WTC11 (cell line): ENCODE data around the gene CLPSL1. TPM values are rescaled to one million over a fixed set of nuclear protein-coding genes. Genes with fewer than 3 reads are reported as not detected.
A peak's percentile ranks its signal among the peaks of the same experiment; 100 is the strongest.

ENCODE experiments used
- ATAC-seq: fragments of 200-7000 bp; cut with Tn5 transposase; 2 replicates; pipeline ENCODE4 v1.10.0; 2021; ENCODE audit warnings: mild to moderate bottlenecking, moderate library complexity
- CTCF ChIA-PET: fragments of 300-600 bp; sonication (Branson Sonifier 250); formaldehyde crosslinking; loops from one replicate; lab custom pipeline; 2021; ENCODE audit warnings: antibody characterized with exemption; lab: Charles Lee
- POLR2A ChIA-PET: fragments of 350-600 bp; sonication (Branson Sonifier 250); formaldehyde crosslinking; loops from one replicate; lab custom pipeline; 2021; ENCODE audit warnings: antibody characterized with exemption; lab: Charles Lee
- DNase-seq: peaks from one replicate; pipeline ENCODE4 v3.0.0; 2021; ENCODE audit warnings: low spot score
- H3K27ac Mint-ChIP-seq: 2 replicates; pipeline ENCODE4 v1.8.0; 2021; ENCODE audit warnings: mixed read lengths
- H3K27me3 Mint-ChIP-seq: 2 replicates; pipeline ENCODE4 v1.8.0; 2021; ENCODE audit warnings: low read depth, mild to moderate bottlenecking, moderate library complexity, mixed read lengths
- H3K36me3 Mint-ChIP-seq: 2 replicates; pipeline ENCODE4 v1.8.0; 2021; ENCODE audit warnings: mixed read lengths
- H3K4me1 Mint-ChIP-seq: 2 replicates; pipeline ENCODE4 v1.8.0; 2022; ENCODE audit warnings: mixed read lengths
- H3K4me3 Mint-ChIP-seq: 2 replicates; pipeline ENCODE4 v1.8.0; 2021; ENCODE audit warnings: mild to moderate bottlenecking, moderate library complexity, mixed read lengths
- H3K9me3 Mint-ChIP-seq: 2 replicates; pipeline ENCODE4 v1.8.0; 2021; ENCODE audit warnings: mixed read lengths
- ATF2 ChIP-seq: sonication (generic); formaldehyde crosslinking; IDR thresholded peaks from 2 replicates; pipeline ENCODE4 v1.8.1; 2022; ENCODE audit warnings: low read depth, missing genetic modification reagents, borderline replicate concordance
- ATF6 ChIP-seq: sonication (generic); formaldehyde crosslinking; IDR thresholded peaks from 2 replicates; pipeline ENCODE4 v1.8.1; 2023; ENCODE audit warnings: mild to moderate bottlenecking, missing genetic modification reagents
- CTCF ChIP-seq: fragments of 200-600 bp; IDR thresholded peaks from 2 replicates; pipeline ENCODE4 v1.8.0; 2022; ENCODE audit warnings: antibody characterized with exemption
- E2F4 ChIP-seq: sonication (generic); formaldehyde crosslinking; IDR thresholded peaks from 2 replicates; pipeline ENCODE4 v1.8.1; 2022; ENCODE audit warnings: low read depth, mild to moderate bottlenecking, moderate library complexity, missing genetic modification reagents, borderline replicate concordance
- EMX1 ChIP-seq: fragments of 250-450 bp; sonication (Bioruptor Pico); IDR thresholded peaks from 2 replicates; pipeline ENCODE4 v1.8.0; 2021; ENCODE audit warnings: mild to moderate bottlenecking
- FOXP1 ChIP-seq: sonication (generic); formaldehyde crosslinking; IDR thresholded peaks from 2 replicates; pipeline ENCODE4 v1.8.0; 2022; ENCODE audit warnings: missing genetic modification reagents, mild to moderate bottlenecking, moderate library complexity, borderline replicate concordance
- FOXP4 ChIP-seq: sonication (generic); formaldehyde crosslinking; IDR thresholded peaks from 2 replicates; pipeline ENCODE4 v1.8.0; 2022; ENCODE audit warnings: mild to moderate bottlenecking, missing genetic modification reagents
- GABPB1 ChIP-seq: sonication (generic); formaldehyde crosslinking; IDR thresholded peaks from 2 replicates; pipeline ENCODE4 v1.8.1; 2023; ENCODE audit warnings: mild to moderate bottlenecking, missing genetic modification reagents
- JAZF1 ChIP-seq: fragments of 250-450 bp; sonication (Bioruptor Pico); IDR thresholded peaks from 2 replicates; pipeline ENCODE4 v1.9.0; 2021; ENCODE audit warnings: moderate library complexity, mild to moderate bottlenecking, inconsistent platforms
- MAX ChIP-seq: sonication (generic); formaldehyde crosslinking; IDR thresholded peaks from 2 replicates; pipeline ENCODE4 v1.8.0; 2022; ENCODE audit warnings: mild to moderate bottlenecking, missing genetic modification reagents
- NR1H2 ChIP-seq: sonication (generic); formaldehyde crosslinking; IDR thresholded peaks from 2 replicates; pipeline ENCODE4 v1.9.0; 2021; ENCODE audit warnings: mild to moderate bottlenecking, moderate library complexity, missing genetic modification reagents
- OVOL2 ChIP-seq: fragments of 250-450 bp; sonication (Bioruptor Pico); IDR thresholded peaks from 2 replicates; pipeline ENCODE4 v1.9.0; 2021; ENCODE audit warnings: mild to moderate bottlenecking, borderline replicate concordance
- PREB ChIP-seq: sonication (generic); formaldehyde crosslinking; IDR thresholded peaks from 2 replicates; pipeline ENCODE4 v1.8.1; 2022; ENCODE audit warnings: mild to moderate bottlenecking, missing genetic modification reagents, moderate library complexity, borderline replicate concordance
- TP53 ChIP-seq: sonication (generic); formaldehyde crosslinking; IDR thresholded peaks from 2 replicates; pipeline ENCODE4 v1.8.1; 2023; ENCODE audit warnings: mild to moderate bottlenecking, missing genetic modification reagents
- ZMAT4 ChIP-seq: fragments of 250-450 bp; sonication (Bioruptor Pico); IDR thresholded peaks from 2 replicates; pipeline ENCODE4 v1.9.0; 2021; ENCODE audit warnings: mild to moderate bottlenecking
- ZNF138 ChIP-seq: sonication (generic); formaldehyde crosslinking; conservative IDR thresholded peaks from 2 replicates; pipeline ENCODE4 v1.8.1; 2022; ENCODE audit warnings: mild to moderate bottlenecking, moderate library complexity, missing genetic modification reagents
- ZNF512 ChIP-seq: sonication (generic); formaldehyde crosslinking; IDR thresholded peaks from 2 replicates; pipeline ENCODE4 v1.8.1; 2022; ENCODE audit warnings: missing genetic modification reagents, borderline replicate concordance
- total RNA-seq: library from RNA; stranded (reverse); gene quantifications from 3 replicates; pipeline ENCODE4 v1.2.3, GENCODE V29; 2021

CLPSL1 gene
- total RNA-seq, 1 experiment from 2014 or later: 0.42 TPM

- ChIA-PET CTCF (interaction anchor here (0.6 to 5.6 kb wide), 51 partner anchors 9 to 626 kb away, joined by 3 to 86 read pairs (median 5); partner anchors contain the start of genes FANCE and FKBP5), POLR2A (interaction anchor here (1.0 kb wide), 2 partner anchors 9 to 27 kb away, joined by 3 to 4 read pairs; no protein-coding TSS in a partner anchor)
- Mint-ChIP-seq H3K27ac (no peak within 1 kb of the TSS), H3K4me1 (peaks cover 73% of the 10 kb centered on the region), H3K27me3 (peaks cover 7% of the 10 kb centered on the region), H3K36me3 (no peaks in the 10 kb centered on the region), H3K4me3 (no peak within 1 kb of the TSS), H3K9me3 (no peaks in the 10 kb centered on the region)
- ATAC-seq: no peak
- DNase-seq: no peak
- no peak for TF ChIP-seq E2F4 (CRISPR knock-in tag)
- no peak for TF ChIP-seq ATF6 (CRISPR knock-in tag)
- no peak for TF ChIP-seq FOXP4
- TF ChIP-seq CTCF: no peak; the same call in 1 of the 2 replicates
- TF ChIP-seq JAZF1: no peak
- no peak for TF ChIP-seq ZNF512 (CRISPR knock-in tag)
- peak; percentile 15; the same call in 1 of the 2 replicates for TF ChIP-seq MAX (CRISPR knock-in tag)
- no peak for TF ChIP-seq TP53 (CRISPR knock-in tag)
Measured at GRCh38 chr6:35736982-35737412, 43.8 kb upstream of the CLPSL1 start, which contains the start of gene ARMC12. Gene ARMC12, plus strand, starts transcription at chr6:35737032. Its CDS starts 77 bp downstream, at chr6:35737109.

GRCh38 chr6:35737413-35738211 lies 43.2 kb upstream of the CLPSL1 start:
- Mint-ChIP-seq H3K4me1 (peaks cover 69% of the 10 kb centered on the region), H3K36me3 (no peaks in the 10 kb centered on the region), H3K27ac (no peak overlapping the region), H3K9me3 (no peaks in the 10 kb centered on the region), H3K27me3 (peaks cover 7% of the 10 kb centered on the region), H3K4me3 (no peak overlapping the region)
- DNase-seq (no peak), ATAC-seq (no peak)
- ChIA-PET CTCF (interaction anchor here (0.7 to 5.6 kb wide), 26 partner anchors 9 to 285 kb away, joined by 3 to 86 read pairs (median 6); partner anchors contain the start of genes FANCE and FKBP5), POLR2A (no interaction called here)
- no peak for TF ChIP-seq PREB
- no peak for TF ChIP-seq EMX1 (CRISPR knock-in tag)
- TF ChIP-seq ATF2: no peak
- no peak for TF ChIP-seq NR1H2 (CRISPR knock-in tag)
- no peak for TF ChIP-seq ZNF138
- 0 out of 2 replicates have a peak, but pooled peaks have one; percentile 29 for TF ChIP-seq FOXP1 (CRISPR knock-in tag)
- no peak for TF ChIP-seq ZMAT4 (CRISPR knock-in tag)
- no peak; the same call in 1 of the 2 replicates for TF ChIP-seq CTCF
- TF ChIP-seq OVOL2 (CRISPR knock-in tag): no peak
- peak; percentile 93 for TF ChIP-seq GABPB1 (CRISPR knock-in tag)
